Testis (tissue), 5 donors: ENCODE results near the gene UNC50. TPM values are rescaled to one million over a fixed set of nuclear protein-coding genes. Genes with fewer than 3 reads are reported as not detected.
A peak's percentile ranks its signal among the peaks of the same experiment; 100 is the strongest.

Source experiments
- DNase-seq: peaks from one replicate; pipeline ENCODE4 v3.0.0-alpha.2; 2019
- H3K27ac ChIP-seq, 2 donors: fragments of 200-600 bp; sonication (generic); one replicate each; pipeline ENCODE4 v1.5.1; 2019
- H3K27me3 ChIP-seq: fragments of 200-600 bp; sonication (generic); one replicate; pipeline ENCODE4 v1.5.1; 2019
- H3K36me3 ChIP-seq: fragments of 200-600 bp; sonication (generic); one replicate; pipeline ENCODE4 v1.5.1; 2017; ENCODE audit warnings: low read depth; ENCODE audit errors: missing control alignments
- H3K4me1 ChIP-seq: fragments of 200-600 bp; sonication (generic); one replicate; pipeline ENCODE4 v1.5.1; 2019
- H3K4me3 ChIP-seq, 2 donors: fragments of 200-600 bp; sonication (generic); one replicate each; pipeline ENCODE4 v1.5.1; 2017 to 2019
- H3K9me3 ChIP-seq: fragments of 200-600 bp; sonication (generic); one replicate; pipeline ENCODE4 v1.5.1; 2017
- POLR2A ChIP-seq: fragments of 450-650 bp; IDR thresholded peaks from one replicate; pipeline ENCODE4 v1.6.1; 2017; ENCODE audit warnings: antibody characterized with exemption, mild to moderate bottlenecking, moderate library complexity
- WGBS, 2 donors: methylation state at CpG; one replicate each; pipeline ENCODE4 v1.1.5; 2018; 5-methylcytosine and 5-hydroxymethylcytosine counted together
- intact Hi-C: fragments of 100-400 bp; cut with DNase I; formaldehyde crosslinking; loops from one replicate; pipeline ENCODE4 v1.15.1; 2023; ENCODE audit warnings: low total_unique reads
- long read RNA-seq, 2 donors: transcript quantifications; one replicate each; lab custom pipeline, GENCODE V29; 2026
- polyA plus RNA-seq: library from polyadenylated mRNA; stranded (reverse); fragments of 350-450 nt; fragmentation: Illumina TruSeq; extraction: RNeasy Lipid Tissue Mini Kit (QIAGEN cat#74804); gene quantifications from one replicate; pipeline ENCODE4 v1.2.3, GENCODE V29; 2014; ENCODE audit warnings: low read depth, low replicate concordance; ENCODE audit not compliant: insufficient read depth
- total RNA-seq, 2 donors: library from RNA; depleted of rRNA; stranded (reverse); fragments of >200 nt; gene quantifications; one replicate each; pipeline ENCODE4 v1.2.3, GENCODE V29; 2016
- TF ChIP-seq, protein P1 (sequence below), 3 experiments: fragments of 450-650 bp in 2 of 3; fragments of 200-600 bp in 1 of 3; sonication (generic) in 1 of 3; IDR thresholded peaks; one replicate each; pipeline ENCODE4 v1.5.1; 2016 to 2019; ENCODE audit warnings: antibody characterized with exemption in 3 of 3, mild to moderate bottlenecking in 2 of 3, moderate library complexity in 1 of 3

The UNC50 gene, protein sequence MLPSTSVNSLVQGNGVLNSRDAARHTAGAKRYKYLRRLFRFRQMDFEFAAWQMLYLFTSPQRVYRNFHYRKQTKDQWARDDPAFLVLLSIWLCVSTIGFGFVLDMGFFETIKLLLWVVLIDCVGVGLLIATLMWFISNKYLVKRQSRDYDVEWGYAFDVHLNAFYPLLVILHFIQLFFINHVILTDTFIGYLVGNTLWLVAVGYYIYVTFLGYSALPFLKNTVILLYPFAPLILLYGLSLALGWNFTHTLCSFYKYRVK
- total RNA-seq = 10 to 100 TPM; 60.4 to 60.8 TPM
- polyA plus RNA-seq = 102 TPM
- long read RNA-seq, donor 1, transcript UNC50-201 (6 exons, 1,143 nt) = major isoform, 51 of 76 reads
- long read RNA-seq, donor 1, transcript UNC50-204 (5 exons, 2,172 nt) = minor isoform, 6 of 76 reads
- long read RNA-seq, donor 1, partial matches to known transcripts = 9 of 76 reads
- long read RNA-seq, donor 1, other reads (novel, unspliced or antisense) = 6 of 76 reads
- long read RNA-seq, donor 2, transcript UNC50-201 (6 exons, 1,143 nt) = major isoform, 8 of 18 reads
- long read RNA-seq, donor 2, partial matches to known transcripts = 7 of 18 reads
- long read RNA-seq, donor 2, other reads (novel, unspliced or antisense) = 0 of 18 reads

DNA sequence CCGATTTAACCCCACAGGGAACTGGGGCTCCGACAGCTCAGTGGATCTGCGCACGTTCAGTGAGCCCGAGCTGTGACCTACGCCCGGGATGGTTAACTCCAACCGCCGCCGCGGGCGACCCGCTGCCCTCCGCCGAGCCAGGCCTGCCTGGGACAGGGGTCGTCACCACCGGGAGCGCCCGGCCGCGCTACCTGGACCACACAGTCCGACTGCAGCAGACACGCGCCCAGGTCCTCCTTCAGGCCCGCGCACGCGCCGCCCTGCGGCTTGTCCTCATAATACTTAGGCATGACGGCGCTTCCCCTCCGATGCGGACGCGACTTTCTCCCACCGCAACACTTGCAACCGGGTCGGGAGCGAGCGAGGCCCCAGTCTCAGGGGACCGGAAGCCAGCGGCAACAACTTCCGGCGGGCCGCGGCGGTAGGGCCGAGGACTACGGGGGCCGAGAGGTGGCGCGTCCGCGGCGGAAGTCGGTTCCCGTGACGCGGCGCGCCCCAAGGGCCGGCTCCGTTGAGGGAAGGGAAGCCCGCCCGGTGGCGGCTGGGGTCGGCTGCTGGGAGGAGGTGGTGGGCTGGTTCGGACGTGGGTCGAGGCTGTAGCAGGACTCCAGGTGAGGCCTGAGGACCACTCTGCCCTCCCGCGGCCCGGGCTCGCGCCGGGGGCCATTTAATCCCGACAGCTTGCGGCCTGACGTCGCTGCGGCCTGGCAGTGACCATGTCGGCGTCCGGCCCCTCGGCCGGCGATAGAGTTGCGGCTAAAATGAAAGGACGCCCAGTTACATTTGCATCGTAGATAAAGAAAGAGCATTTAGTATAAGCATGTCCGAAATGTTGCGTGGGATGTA, at the start of gene UNC50, which contains the start of gene COA5:
Gene UNC50 (plus strand): TSS at position 474 of the 846 bp plus-strand sequence. CDS start 1,171 bp downstream, outside the sequence.
Gene COA5 (minus strand): TSS at position 397 of the 846 bp plus-strand sequence. CDS start 107 bp downstream, at position 290.
- peak; percentile 88 for DNase-seq
- H3K36me3 ChIP-seq = no peaks in the 10 kb centered on the region
- no peaks in the 10 kb centered on the region for H3K27me3 ChIP-seq
- H3K27ac ChIP-seq = peak within 1 kb of the TSS; percentile 78 to 96
- H3K4me1 ChIP-seq = peaks cover 27% of the 10 kb centered on the region
- peak within 1 kb of the TSS; percentile 95 to 96 for H3K4me3 ChIP-seq
- TF ChIP-seq, protein P1, sequence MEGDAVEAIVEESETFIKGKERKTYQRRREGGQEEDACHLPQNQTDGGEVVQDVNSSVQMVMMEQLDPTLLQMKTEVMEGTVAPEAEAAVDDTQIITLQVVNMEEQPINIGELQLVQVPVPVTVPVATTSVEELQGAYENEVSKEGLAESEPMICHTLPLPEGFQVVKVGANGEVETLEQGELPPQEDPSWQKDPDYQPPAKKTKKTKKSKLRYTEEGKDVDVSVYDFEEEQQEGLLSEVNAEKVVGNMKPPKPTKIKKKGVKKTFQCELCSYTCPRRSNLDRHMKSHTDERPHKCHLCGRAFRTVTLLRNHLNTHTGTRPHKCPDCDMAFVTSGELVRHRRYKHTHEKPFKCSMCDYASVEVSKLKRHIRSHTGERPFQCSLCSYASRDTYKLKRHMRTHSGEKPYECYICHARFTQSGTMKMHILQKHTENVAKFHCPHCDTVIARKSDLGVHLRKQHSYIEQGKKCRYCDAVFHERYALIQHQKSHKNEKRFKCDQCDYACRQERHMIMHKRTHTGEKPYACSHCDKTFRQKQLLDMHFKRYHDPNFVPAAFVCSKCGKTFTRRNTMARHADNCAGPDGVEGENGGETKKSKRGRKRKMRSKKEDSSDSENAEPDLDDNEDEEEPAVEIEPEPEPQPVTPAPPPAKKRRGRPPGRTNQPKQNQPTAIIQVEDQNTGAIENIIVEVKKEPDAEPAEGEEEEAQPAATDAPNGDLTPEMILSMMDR (IDR thresholded peaks at IDR 0.05) = no peak
- no peak for TF ChIP-seq POLR2A
- intact Hi-C loops = no loop called here
- 0% methylated on average over 28 to 90 of the region's 93 CpGs for WGBS, 2 donors
- no peaks in the 10 kb centered on the region for H3K9me3 ChIP-seq

DNA sequence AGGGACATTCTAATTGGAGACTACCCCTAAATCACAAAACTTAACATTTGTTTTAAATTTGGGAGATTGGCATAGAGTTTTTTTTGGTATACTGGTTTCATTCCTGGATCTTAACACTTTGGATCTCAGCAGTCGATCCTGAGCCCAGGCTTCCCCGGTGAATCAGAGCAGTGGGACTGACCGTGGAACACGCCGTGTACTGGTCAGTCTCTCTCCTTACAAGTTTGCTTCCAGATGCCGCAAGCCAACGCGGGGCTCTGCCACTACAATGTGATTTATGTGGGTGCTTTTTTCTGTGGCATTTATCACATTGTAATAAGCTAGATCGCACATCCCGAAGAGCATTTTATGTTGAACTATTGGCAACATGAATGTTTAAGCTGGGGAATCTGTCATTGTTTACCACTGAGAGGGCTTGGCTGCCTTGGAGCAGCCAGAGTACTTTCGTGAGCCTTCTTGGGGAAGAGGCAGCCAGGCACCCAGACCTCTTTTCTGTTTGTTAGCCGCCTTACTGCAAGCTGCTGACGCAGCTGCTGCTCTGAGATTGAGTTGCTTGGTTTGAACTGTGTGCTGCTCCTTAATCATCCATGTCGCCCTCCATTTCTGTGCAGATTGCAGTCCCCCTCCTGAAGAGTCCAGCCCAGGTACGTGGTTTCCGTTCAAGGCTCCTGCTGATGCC, 49.4 kb upstream of the UNC50 start:
- no peaks in the 10 kb centered on the region for H3K36me3 ChIP-seq
- WGBS, 2 donors = 88 to 92% methylated on average over 16 of the region's 16 CpGs
- no peak overlapping the region for H3K27ac ChIP-seq
- H3K27me3 ChIP-seq = no peaks in the 10 kb centered on the region
- intact Hi-C loops = no loop called here
- no peaks in the 10 kb centered on the region for H3K4me1 ChIP-seq
- no peaks in the 10 kb centered on the region for H3K9me3 ChIP-seq
- DNase-seq = no peak
- TF ChIP-seq POLR2A = no peak
- TF ChIP-seq, protein P1 (IDR thresholded peaks at IDR 0.05) = no peak
- H3K4me3 ChIP-seq = no peak overlapping the region

DNA sequence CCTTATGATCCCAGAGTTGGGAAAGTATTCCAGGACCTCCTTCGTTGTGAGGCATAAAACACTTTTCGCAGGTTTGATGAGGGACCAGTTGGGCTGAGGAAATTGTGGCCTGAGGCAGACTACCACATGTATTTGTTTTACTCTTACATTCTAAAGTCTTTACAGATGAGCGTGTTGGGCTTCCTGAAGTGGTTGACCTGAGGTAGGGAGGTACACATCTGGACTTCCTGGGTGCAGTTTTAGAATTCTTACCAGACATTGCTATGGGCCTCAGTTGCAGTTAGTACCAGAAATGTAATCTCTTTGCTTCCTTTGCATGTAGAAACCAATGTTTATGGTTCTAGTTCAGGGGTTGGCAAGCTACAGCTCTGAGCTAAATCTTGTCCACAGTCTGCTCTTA, 48.8 kb upstream of the UNC50 start:
- intact Hi-C loops = no loop called here
- Histone ChIP-seq H3K36me3 (no peaks in the 10 kb centered on the region), H3K27me3 (no peaks in the 10 kb centered on the region), H3K4me1 (no peaks in the 10 kb centered on the region), H3K9me3 (no peaks in the 10 kb centered on the region), H3K27ac (no peak overlapping the region), H3K4me3 (no peak overlapping the region)
- DNase-seq = no peak
- WGBS, 2 donors = 66 to 94% methylated on average over 3 of the region's 3 CpGs
- TF ChIP-seq, protein P1 (IDR thresholded peaks at IDR 0.05) = no peak
- TF ChIP-seq POLR2A = no peak

DNA sequence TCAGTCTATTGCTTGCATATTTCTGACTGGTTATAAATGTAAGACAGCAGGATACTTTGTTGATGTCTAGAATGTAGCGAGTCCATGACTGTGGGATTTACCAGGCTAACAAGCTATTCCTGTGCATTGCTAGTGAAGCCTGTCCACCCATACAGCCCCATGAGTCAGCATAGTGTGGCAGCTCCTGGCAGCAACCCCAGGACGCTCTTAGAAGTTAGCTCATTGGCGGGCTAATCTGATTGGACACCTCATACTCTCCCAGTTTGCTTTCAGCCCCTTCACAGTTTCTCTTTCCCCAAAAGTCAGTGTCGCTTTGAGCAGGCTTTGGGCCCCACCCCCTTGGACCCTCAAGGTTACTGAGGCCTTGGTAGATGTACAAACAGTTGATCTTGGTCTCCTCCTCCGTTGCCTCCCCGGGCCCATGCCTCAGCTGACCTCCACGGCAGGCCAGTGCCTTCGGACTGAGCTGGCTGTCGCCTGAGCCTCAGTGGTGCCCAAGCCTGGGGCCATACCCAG, 48.1 kb upstream of the UNC50 start:
- WGBS, 2 donors = 74 to 76% methylated on average over 7 to 9 of the region's 9 CpGs
- no peaks in the 10 kb centered on the region for H3K36me3 ChIP-seq
- TF ChIP-seq, protein P1 (IDR thresholded peaks at IDR 0.05) = no peak
- no peak for TF ChIP-seq POLR2A
- no peaks in the 10 kb centered on the region for H3K27me3 ChIP-seq
- H3K4me3 ChIP-seq = no peak overlapping the region
- no peaks in the 10 kb centered on the region for H3K9me3 ChIP-seq
- DNase-seq = peak; percentile 43
- intact Hi-C loops = no loop called here
- no peak overlapping the region for H3K27ac ChIP-seq
- no peaks in the 10 kb centered on the region for H3K4me1 ChIP-seq
